Calu3 (cell line): ENCODE data around the gene SART1. TPM values are rescaled to one million over a fixed set of nuclear protein-coding genes. Genes with fewer than 3 reads are reported as not detected.

Experiments
- BruUV-seq: library from RNA; stranded (reverse); fragments of 400-500 nt; replicated peaks from 2 replicates; lab custom pipeline; 2021; lab: Mats Ljungman, UMichigan
- CTCF ChIA-PET: fragments of 300-600 bp; sonication (Branson Sonifier 250); formaldehyde crosslinking; loops from one replicate; lab custom pipeline; 2022; ENCODE audit warnings: antibody characterized with exemption; lab: Charles Lee
- DNase-seq: peaks from one replicate; pipeline ENCODE4 v3.0.0; 2022
- H3K27ac Mint-ChIP-seq: one replicate; pipeline ENCODE4 v1.8.0; 2022; ENCODE audit warnings: mixed read lengths; ENCODE audit not compliant: unreplicated experiment
- H3K27me3 Mint-ChIP-seq: one replicate; pipeline ENCODE4 v1.8.0; 2022; ENCODE audit warnings: mixed read lengths; ENCODE audit not compliant: unreplicated experiment
- H3K36me3 Mint-ChIP-seq: one replicate; pipeline ENCODE4 v1.8.0; 2022; ENCODE audit warnings: mild to moderate bottlenecking, moderate library complexity, mixed read lengths; ENCODE audit not compliant: insufficient read depth, unreplicated experiment
- H3K4me1 Mint-ChIP-seq: one replicate; pipeline ENCODE4 v1.8.0; 2022; ENCODE audit warnings: mild to moderate bottlenecking, low read depth, mixed read lengths; ENCODE audit not compliant: unreplicated experiment
- H3K4me3 Mint-ChIP-seq: one replicate; pipeline ENCODE4 v1.8.0; 2022; ENCODE audit warnings: mild to moderate bottlenecking, low read depth, moderate library complexity, mixed read lengths; ENCODE audit not compliant: unreplicated experiment
- H3K9me3 Mint-ChIP-seq: one replicate; pipeline ENCODE4 v1.8.0; 2022; ENCODE audit warnings: low read depth, mixed read lengths; ENCODE audit not compliant: unreplicated experiment
- intact Hi-C: fragments of 100-400 bp; cut with micrococcal nuclease; formaldehyde crosslinking; loops from one replicate; pipeline ENCODE4 v1.10.0; 2022; ENCODE audit not compliant: unreplicated experiment
- total RNA-seq: library from RNA; stranded (reverse); gene quantifications from 2 replicates; pipeline ENCODE4 v1.2.3, GENCODE V29; 2022
- TF ChIP-seq, protein P1 (sequence below): fragments of 200-600 bp; IDR thresholded peaks from one replicate; pipeline ENCODE4 v1.8.0; 2022; ENCODE audit warnings: antibody characterized with exemption; ENCODE audit not compliant: unreplicated experiment

The SART1 gene
- total RNA-seq, 1 experiment from 2014 or later: 47.2 TPM

DNA sequence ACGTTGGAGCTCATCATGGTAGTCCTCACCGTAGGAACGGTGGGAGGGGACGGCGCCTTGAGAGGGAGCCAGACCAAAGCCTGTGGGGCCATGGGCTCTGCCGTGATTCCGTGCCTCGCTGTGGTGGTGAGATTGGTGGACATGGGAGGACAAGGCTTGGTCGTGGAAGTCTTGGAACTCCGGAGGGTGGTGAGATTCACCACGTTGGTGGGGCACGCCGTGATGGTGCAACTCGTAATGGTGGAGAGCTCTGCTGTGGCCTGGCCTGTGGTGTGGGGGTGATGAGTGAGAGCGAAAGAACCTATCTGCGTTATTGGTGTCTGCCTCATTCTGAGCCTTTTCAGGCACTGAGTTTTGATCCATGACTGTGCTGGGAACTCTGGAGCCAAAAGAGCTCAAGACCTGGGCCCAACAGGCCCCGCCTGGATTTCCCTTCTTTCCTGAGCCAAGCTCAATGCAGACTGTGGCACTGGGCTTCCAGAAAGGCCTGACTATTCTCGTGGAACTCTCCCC, 64.5 kb downstream of the SART1 start, which contains the start of gene CATSPER1:
TSS of gene CATSPER1 (minus strand) at position 463 of the 513 bp plus-strand sequence. CDS start at position 363, 100 bp downstream.
- BruUV-seq: no TSS peak
- H3K9me3 Mint-ChIP-seq: no peaks in the 10 kb centered on the region
- peaks cover 15% of the 10 kb centered on the region for H3K4me1 Mint-ChIP-seq
- no peak for DNase-seq
- H3K36me3 Mint-ChIP-seq: peaks cover 9% of the 10 kb centered on the region
- no peak within 1 kb of the TSS for H3K27ac Mint-ChIP-seq
- H3K27me3 Mint-ChIP-seq: peaks cover 23% of the 10 kb centered on the region
- intact Hi-C loops: no loop called here
- H3K4me3 Mint-ChIP-seq: no peak within 1 kb of the TSS
- CTCF ChIA-PET: interaction anchor here (0.6 to 1.6 kb wide), 2 partner anchors 11 to 15 kb away, joined by 3 read pairs; no protein-coding TSS in a partner anchor
- TF ChIP-seq, protein P1, sequence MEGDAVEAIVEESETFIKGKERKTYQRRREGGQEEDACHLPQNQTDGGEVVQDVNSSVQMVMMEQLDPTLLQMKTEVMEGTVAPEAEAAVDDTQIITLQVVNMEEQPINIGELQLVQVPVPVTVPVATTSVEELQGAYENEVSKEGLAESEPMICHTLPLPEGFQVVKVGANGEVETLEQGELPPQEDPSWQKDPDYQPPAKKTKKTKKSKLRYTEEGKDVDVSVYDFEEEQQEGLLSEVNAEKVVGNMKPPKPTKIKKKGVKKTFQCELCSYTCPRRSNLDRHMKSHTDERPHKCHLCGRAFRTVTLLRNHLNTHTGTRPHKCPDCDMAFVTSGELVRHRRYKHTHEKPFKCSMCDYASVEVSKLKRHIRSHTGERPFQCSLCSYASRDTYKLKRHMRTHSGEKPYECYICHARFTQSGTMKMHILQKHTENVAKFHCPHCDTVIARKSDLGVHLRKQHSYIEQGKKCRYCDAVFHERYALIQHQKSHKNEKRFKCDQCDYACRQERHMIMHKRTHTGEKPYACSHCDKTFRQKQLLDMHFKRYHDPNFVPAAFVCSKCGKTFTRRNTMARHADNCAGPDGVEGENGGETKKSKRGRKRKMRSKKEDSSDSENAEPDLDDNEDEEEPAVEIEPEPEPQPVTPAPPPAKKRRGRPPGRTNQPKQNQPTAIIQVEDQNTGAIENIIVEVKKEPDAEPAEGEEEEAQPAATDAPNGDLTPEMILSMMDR: no peak

Other genes starting within 250 kb of the SART1 start
- 50.9 and 51.0 TPM in 2 replicates for gene KAT5, start 249.5 kb upstream of the SART1 start, total RNA-seq
- 26.2 and 28.2 TPM in 2 replicates for gene RNASEH2C, start 240.9 kb upstream of the SART1 start, total RNA-seq
- gene AP5B1, start 180.8 kb upstream of the SART1 start, total RNA-seq: 18.5 and 21.9 TPM in 2 replicates
- 12.7 and 15.2 TPM in 2 replicates for gene OVOL1, start 174.7 kb upstream of the SART1 start, total RNA-seq
- gene SNX32, start 127.8 kb upstream of the SART1 start, total RNA-seq: not detected in 2 replicates
- 955 and 963 TPM in 2 replicates for gene CFL1, start 103.6 kb upstream of the SART1 start, total RNA-seq
- gene MUS81, start 101.3 kb upstream of the SART1 start, total RNA-seq: 50.8 and 67.6 TPM in 2 replicates
- 3.4 and 3.8 TPM in 2 replicates for gene EFEMP2, start 88.9 kb upstream of the SART1 start, total RNA-seq
- not detected in 2 replicates for gene CTSW, start 81.9 kb upstream of the SART1 start, total RNA-seq
- 75.8 and 79.2 TPM in 2 replicates for gene FIBP, start 73.3 kb upstream of the SART1 start, total RNA-seq
- 26.6 and 30.2 TPM in 2 replicates for gene CCDC85B, start 71.1 kb upstream of the SART1 start, total RNA-seq
- 69.8 and 76.1 TPM in 2 replicates for gene FOSL1, start 61.3 kb upstream of the SART1 start, total RNA-seq
- 25.9 and 27.4 TPM in 2 replicates for gene C11orf68, start 42.7 kb upstream of the SART1 start, total RNA-seq
- 106 and 114 TPM in 2 replicates for gene DRAP1, start 42.3 kb upstream of the SART1 start, total RNA-seq
- gene TSGA10IP, start 16.3 kb upstream of the SART1 start, total RNA-seq: not detected in 2 replicates
- 55.1 and 61.1 TPM in 2 replicates for gene EIF1AD, start 40.4 kb downstream of the SART1 start, total RNA-seq
- 248 and 266 TPM in 2 replicates for gene BANF1, start 40.8 kb downstream of the SART1 start, total RNA-seq
- gene CST6, start 50.3 kb downstream of the SART1 start, total RNA-seq: 21.5 and 27.2 TPM in 2 replicates
- 1.0 and 2.6 TPM in 2 replicates for gene CATSPER1, start 64.7 kb downstream of the SART1 start, total RNA-seq
- not detected in 2 replicates for gene GAL3ST3, start 87.4 kb downstream of the SART1 start, total RNA-seq
- gene SF3B2, start 90.6 kb downstream of the SART1 start, total RNA-seq: 167 and 173 TPM in 2 replicates
- 44.7 and 47.9 TPM in 2 replicates for gene PACS1, start 108.5 kb downstream of the SART1 start, total RNA-seq